Measurements from ENCODE around the gene EMP2.
A peak's percentile ranks its signal among the peaks of the same experiment; 100 is the strongest.
"Not testable (repeated sequence)": the region's sequence is repeated elsewhere in the genome, so short reads cannot be mapped to it uniquely, and the experiment has no call there.

EMP2 gene

GRCh38 chr16:10578474-10579316 is 1.7 kb downstream of the EMP2 start:
- DNase-seq (ENCODE audit: low read depth) = no peak

DNA sequence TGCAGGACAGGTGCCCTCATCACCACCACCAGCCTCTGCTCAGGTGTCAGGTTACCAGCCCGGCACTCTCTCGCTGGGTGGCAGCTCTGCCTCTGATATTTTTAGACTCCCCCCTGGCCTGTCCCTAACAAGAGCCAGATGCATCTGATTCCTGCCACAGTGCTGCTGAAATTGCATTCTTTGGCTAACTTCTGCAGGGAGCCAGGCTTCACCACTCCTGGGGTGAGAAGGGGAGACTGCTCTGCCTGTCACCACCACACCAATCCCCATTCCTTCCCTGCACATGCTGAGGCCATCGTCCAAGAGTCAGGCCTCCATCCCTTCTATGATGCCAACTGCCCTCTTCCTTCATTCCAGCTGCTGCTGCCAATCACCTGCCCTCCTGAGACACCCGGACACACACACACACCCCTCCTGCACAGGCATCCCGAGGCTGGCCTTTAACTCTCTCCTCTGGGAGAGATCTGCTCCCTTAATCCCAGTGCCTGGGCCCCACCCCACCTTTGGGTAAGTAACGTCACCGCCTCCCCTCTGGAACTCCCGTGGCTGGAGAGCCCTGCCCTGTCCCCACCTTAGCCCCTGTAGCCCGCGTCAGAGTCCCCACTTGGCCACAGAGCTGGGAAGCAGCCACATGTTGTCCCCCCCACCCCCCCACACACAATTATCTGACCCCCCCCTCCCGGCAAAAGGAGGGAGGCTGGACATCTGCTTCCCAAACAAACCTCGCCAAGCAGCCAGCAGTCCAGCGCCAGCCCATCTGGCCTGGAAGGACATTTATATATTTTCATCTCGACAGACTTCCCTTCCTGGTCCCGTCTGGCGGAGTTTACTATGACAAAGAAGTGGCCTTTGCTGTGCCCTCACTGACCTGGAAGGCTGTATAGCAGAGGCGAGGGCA is 2.8 kb downstream of the EMP2 start:
- DNase-seq (ENCODE audit: low read depth) = no peak

GRCh38 chr16:10576390-10577304 is 3.8 kb downstream of the EMP2 start:
- no peak for DNase-seq (ENCODE audit: low read depth)

DNA sequence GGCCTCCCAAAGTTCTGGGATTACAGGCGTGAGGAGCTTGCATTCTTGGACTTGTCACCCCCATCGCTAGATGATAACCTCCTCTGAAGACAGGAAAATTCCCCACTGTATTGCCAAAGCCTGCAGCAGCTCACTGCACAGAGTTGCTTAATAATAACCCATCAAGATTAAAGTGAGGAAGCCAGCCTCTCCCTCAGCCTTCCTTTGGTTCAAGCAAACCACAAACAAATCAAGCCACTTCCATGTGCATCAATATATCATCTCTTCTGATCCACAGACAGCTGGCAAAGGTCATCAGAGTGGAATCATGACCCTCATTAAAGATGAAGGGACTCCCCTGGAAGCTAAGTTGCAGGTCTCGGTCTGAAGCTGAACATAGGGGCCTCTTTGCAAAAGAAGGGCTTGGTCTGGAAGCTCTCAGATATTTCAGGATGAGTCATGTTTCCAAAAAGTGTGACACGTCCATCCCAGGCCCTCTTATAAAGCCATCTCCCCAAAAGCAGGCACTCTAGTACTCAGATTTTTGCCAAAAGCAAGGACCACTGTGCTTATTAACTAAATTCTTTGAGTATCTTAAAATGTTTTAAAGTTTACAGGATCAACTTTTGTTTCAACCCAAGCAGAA is 4.8 kb downstream of the EMP2 start:
- no peak for DNase-seq (ENCODE audit: low read depth)

- no peak for DNase-seq (ENCODE audit: low read depth)
Observed at GRCh38 chr16:10572611-10573010, 7.8 kb downstream of the EMP2 start.

DNA sequence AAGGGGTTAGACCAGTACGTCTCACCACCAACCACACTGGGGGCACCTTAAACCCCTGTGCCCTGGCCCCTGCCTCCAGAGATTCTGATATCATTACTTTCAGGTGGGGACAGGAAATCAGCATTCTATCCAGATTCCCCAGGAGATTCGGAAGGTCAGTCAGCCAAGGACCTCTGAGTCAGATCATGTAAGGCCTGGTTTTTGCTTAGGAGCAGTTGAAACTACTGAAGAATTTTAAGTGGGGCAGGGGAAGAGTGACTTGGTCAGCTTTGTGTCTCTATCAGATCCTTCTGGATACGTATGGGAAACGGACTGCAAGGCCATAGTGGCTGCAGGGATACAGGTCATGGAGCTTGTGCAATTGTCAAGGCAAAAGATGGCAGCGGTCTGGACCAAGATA is 9.0 kb downstream of the EMP2 start:
- no peak for DNase-seq (ENCODE audit: low read depth)

- no peak for DNase-seq (ENCODE audit: low read depth)
Observed at GRCh38 chr16:10569621-10570020, 10.8 kb downstream of the EMP2 start.

DNA sequence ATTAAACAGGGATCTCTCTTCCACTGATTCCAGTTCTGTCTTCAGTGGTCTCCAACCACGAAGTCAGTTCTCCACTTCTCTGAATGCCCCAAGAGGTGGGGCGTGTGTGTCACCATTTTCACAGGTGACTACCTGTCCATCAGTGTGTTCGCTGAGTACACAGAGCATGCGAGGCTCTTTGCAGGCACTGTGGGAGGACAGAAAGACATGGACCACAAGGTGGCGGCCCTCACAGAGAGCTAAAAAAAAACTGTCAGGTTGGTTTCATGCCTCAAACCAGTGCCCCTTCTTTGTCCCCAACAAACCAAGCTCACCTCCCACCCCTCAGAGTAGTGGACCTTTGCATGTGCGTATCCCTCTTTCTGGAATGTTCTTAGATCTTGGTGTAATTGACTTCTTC is 13.8 kb downstream of the EMP2 start:
- no peak for DNase-seq (ENCODE audit: low read depth)

- no peak for DNase-seq (ENCODE audit: low read depth)
Observed at GRCh38 chr16:10565167-10565566, 15.2 kb downstream of the EMP2 start.

- no peak for DNase-seq (ENCODE audit: low read depth)
Observed at GRCh38 chr16:10564591-10564990, 15.8 kb downstream of the EMP2 start.

GRCh38 chr16:10562361-10562899 is 18.0 kb downstream of the EMP2 start:
- no peak for DNase-seq (ENCODE audit: low read depth)

DNA sequence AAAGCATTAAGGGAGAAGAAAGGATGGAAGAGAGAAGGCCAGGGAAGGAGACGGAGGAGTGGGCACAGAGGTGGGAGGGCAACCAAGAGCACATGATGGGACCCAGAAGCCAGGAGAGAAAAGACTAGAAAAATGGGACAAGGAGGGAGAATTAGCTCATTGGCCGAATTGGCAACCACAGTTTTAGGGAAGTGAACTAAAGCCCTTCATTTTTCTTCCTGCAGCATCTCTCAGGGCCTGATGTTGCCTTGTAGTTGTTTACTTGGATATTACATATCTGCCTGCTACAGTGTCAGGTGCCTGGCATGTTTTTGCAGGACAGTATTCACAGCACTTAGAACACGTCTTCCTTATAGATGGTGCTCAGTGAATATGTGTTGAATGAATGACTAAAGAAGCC is 19.0 kb downstream of the EMP2 start:
- DNase-seq (ENCODE audit: low read depth) = no peak

GRCh38 chr16:10561001-10561400 is 19.4 kb downstream of the EMP2 start:
- DNase-seq (ENCODE audit: low read depth) = no peak

DNA sequence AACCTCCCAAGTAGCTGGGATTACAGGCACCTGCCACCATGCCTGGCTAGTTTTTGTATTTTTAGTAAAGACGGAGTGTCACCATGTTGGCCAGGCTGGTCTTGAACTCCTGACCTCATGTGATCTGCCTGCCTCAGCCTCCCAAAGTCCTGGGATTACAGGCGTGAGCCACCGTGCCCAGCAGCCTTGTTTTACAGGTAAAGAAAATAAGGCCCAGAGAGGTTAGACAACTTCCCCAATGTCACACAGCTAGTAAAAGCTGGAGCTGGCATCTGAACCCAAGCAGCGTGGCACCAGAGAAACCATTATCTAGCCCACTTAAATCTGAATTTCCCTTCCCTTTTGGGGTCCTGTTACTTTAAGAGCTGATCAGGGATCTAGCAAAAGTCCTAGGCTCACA is 20.6 kb downstream of the EMP2 start:
- not testable (repeated sequence) for DNase-seq (ENCODE audit: low read depth)

DNA sequence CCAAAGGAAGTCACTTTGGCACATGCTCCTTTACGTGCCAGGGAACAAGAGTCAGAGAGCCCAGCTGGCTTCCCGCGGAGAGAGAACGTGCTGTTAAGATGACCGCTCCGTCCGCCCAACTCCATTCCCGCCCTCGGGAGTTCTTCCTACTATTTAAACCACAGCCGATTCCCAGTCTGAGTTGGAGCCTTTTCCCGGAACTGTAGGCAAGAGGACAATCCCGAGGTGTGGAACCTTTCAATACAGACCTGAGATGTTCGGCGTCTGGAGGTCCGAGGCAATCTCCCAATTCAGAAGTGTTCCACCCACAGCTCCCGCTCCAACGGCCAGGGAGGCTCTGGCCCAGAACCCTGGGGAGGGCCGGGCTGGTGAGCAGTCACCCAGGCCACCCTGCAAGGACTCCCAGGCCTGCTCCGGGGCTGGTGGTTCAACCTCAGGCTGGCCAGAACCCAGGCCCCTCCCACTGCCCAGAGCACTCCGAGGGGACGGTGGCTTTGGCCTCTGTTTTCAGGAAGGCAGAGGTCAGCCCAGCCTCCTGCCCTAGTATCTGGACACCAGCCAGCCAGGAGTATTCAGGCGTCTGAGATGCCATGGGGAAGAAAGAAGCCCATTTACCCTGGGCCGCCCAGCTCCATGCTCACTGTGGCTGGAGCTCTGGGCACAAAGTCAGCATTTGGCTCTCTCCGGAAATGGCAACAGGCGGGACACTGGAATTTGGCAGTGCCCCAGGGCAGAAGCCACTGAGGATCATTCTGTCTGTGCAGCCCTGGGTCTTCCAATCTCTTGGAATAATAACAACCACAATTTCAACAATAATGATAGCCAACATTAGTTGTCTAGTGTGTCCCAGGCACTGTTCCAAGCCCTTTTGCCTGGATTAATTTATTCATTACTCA is 21.4 kb downstream of the EMP2 start:
- DNase-seq (ENCODE audit: low read depth) = no peak

DNA sequence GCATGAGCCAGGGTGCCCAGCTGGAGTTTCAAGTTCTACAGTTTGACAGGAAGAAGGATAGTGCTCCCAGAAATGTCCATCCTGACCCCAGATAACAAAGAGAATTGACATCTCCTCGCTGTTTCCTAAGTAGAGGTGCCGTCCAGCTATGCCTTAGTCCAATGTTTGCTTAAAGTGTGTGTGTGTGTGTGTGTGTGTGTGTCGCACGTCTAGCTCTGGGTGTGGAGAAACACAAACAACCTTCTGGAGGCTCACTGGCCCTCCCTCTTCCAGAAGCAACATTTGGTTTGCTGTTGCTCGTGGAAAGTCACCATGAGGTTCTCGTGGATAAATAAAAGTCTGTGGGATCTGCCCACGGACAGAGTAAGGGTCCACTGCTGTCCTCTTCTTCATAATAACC is 22.1 kb downstream of the EMP2 start:
- DNase-seq (ENCODE audit: low read depth) = no peak

- DNase-seq (ENCODE audit: low read depth) = no peak
Observed at GRCh38 chr16:10557750-10558149, 22.6 kb downstream of the EMP2 start.

GRCh38 chr16:10556236-10556635 is 24.2 kb downstream of the EMP2 start:
- DNase-seq (ENCODE audit: low read depth) = no peak

DNA sequence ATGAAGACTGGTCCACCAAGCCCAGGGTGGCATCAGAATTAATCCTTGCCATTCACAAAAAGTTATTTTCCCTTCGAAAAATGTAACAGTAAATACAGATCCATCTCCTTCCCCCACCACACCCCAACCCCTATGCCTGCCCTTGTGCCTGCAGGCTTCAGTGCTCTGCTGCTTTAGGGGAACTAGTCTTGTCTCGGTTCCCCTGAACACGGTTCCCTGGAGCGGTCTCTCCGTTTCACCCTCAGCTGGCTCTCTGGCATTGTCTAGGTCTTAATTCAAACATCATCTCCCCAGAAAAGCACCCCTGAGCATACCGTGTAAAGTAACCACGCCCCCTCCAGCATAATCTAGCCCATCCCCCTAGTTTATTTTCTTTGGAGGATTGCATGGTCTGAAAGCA is 25.8 kb downstream of the EMP2 start:
- DNase-seq (ENCODE audit: low read depth) = no peak

DNA sequence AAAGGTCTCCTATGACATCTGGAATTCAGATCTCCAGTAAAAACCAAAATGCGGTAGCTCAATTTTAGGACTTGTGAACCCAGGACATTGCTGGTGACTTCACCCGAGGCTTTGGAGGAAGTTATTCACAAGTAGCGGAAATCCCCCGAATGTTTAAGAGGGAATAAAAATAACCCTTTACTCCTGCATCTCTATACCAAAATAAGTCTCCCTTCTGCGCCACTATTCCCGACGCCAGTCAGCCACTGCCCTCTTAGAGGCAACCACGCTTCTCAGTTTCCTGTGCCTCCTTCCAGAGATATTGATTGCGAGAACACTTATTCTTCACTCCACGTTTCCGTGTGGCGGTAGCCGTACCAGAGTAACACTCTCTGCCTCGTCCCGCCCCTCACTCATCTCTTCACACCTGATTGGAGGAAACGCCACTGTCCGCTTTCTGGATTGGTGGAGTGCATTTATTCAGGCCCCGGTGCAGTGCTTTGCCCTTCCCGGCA is 27.4 kb downstream of the EMP2 start:
- DNase-seq (ENCODE audit: low read depth) = peak; percentile 39

Data from stimulated activated CD8-positive, alpha-beta memory T cell treated with anti-CD3 and anti-CD28 coated beads, Interleukin-4, amount 100 ng/mL, for 24 hours (primary cell).